Activated CD4-positive, alpha-beta T cell treated with anti-CD3 and anti-CD28 coated beads for 1 hour (primary cell): Measurements from ENCODE around the gene CLDN7.

Experiments
- DNase-seq: peaks from one replicate; pipeline ENCODE4 v3.0.0-alpha.2; 2020

CLDN7 gene

DNA sequence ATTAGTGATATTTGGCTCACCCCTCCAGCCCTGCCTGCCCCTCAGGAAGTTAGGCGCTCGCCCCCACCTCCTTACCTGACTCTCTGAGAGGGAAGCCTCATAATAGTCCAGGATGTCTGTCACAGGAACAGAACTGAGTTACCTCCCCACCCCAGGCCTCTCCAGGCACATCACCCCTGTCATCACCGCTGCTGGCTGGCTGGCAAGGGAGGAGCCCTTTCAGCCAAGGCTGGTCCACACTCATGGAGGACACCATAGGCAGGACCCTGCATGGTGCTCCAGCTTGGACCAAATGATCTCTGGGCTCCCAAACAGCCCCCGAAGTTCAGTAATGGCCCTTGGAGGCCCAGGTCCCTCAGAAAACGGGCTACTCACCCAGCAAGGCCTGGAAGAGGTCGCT is 44.1 kb downstream of the CLDN7 start:
- DNase-seq = no peak

DNA sequence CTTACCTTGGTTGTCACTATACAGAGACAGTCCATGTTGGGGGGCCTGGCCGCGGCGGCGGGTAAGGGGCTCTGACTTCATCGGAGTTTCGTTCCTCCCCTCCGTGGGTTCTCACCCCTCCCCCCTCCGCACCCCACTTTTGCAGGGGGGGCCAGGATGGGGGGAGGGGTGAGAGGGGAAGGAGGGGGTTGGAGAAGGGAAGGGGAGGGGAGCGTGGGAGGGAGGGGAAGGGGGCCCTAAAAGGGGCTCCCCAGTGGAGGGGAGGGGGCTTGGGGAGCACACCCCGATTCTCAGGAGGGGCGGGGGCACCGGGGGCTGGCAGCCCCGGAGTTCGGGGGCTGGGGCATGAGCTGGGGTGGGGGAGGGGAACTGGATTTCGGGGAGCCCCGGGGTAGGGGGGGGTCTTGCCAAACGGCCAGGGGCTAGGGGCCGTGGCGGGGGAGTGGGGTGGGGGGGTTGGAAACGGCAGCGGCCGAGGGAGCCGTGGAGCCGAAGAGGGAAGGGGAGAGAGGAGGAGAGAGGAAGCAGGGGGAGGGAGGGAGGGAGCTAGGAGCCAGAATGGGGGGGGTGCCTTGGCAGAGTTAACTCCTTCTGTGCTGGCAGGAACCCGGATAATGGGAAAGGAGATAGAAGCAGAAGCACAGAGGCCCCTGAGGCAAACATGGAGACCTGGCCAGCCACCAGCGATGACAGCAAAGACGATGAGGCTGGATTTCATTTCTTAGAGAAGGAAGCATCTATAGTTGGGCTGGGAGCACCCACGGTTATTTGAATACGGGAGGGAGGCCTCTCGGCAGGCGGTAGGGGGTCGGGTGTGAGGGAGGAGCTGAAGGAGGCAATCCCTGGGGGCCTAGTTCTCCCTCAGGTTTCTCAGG is 44.9 kb downstream of the CLDN7 start:
- DNase-seq = no peak

GRCh38 chr17:7216242-7217112 is 45.8 kb downstream of the CLDN7 start:
- no peak for DNase-seq

- no peak for DNase-seq
Observed at GRCh38 chr17:7215652-7216180, 46.6 kb downstream of the CLDN7 start.

DNA sequence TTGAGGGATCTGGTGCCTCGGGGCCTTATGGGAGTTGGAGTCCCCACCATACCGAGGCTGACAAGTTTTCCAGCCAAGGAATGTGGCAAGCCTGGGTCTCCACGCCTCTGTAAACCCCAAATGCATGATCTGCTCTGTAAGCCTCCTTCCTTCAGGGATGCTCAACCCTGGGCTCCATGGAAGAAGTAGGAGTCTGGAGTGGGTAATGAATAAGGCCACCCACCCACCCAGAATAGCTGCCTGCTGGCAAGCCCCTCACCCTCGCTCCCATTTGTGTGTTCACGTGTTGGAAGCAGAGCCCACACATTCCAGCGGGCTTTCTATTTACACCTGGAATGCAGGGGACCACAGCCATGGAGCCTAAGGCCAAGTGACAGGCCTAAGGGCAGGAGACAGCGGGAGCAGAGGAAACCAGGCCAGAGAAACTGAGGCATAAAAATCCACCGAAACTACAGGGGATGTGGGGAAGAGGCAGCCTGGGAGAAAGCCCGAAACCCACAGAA is 47.1 kb downstream of the CLDN7 start:
- DNase-seq = no peak

GRCh38 chr17:7214300-7215135 is 47.8 kb downstream of the CLDN7 start:
- DNase-seq = peak; percentile 98

DNA sequence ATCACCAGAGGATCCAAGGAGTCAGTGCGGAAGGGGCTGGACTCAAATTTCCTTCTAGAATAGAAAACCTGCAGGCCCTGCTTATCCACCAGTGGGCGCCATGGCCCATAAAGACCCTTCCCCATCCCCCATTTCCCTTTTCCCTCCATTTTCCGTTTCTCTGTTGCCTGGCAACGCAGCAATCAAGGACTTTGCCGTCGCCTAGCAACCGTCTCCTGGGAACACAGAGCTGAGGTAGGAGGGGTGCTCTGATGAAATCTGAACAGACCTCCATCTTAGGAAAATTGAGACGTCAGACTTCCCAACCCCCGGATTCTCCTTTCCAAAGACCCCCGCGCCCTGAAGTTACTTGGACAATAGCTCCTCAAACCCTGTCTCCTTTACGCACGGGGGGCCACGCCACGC is 48.4 kb downstream of the CLDN7 start:
- no peak for DNase-seq

DNA sequence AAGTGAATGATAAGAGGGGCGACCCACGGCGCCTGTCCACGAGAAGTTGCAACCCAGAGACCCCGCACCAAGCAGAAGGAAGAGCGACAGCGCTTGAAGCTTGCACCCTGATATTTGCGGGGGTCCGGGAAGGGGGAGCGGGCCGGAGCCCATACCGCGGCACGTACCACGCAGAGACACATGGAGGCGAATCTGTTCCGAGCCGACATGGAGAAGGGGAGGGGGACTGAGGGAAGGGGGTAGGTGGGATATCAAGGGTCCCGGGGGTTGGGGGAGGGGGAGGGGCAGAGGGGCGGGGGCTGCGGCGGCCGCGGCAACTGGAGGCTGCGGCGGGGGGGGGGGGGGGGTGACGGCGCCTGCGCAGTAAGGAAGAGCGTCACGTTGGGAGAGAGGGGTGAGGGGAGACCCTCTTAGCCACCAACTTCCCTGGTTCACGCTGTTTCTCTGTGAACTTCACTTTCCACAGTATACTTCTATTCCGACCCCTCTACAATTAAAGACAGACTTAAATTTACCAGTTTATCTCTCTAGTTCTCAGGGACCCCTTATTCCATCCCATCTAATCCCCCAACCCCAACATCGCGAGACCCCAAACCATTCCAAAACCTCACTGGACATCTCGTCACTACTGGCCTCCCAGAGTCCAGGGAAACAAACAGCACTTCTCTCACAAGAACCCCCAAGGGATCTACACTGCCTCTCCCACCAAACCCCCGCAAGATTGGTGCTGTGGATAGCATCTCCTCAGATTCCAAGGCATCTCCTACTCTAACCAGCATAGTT is 50.6 kb downstream of the CLDN7 start:
- no peak for DNase-seq
